SH-SY5Y (cell line): ENCODE measurements around the gene YARS1.

Source experiments
- GATA2 ChIP-seq: IDR thresholded peaks from 2 replicates; pipeline ENCODE4 v1.6.1; 2011; ENCODE audit warnings: mild to moderate bottlenecking, low read depth, low read length
- GATA3 ChIP-seq: IDR thresholded peaks from 2 replicates; pipeline ENCODE4 v1.6.1; 2011; ENCODE audit warnings: low read depth, mild to moderate bottlenecking, low read length, moderate library complexity

DNA sequence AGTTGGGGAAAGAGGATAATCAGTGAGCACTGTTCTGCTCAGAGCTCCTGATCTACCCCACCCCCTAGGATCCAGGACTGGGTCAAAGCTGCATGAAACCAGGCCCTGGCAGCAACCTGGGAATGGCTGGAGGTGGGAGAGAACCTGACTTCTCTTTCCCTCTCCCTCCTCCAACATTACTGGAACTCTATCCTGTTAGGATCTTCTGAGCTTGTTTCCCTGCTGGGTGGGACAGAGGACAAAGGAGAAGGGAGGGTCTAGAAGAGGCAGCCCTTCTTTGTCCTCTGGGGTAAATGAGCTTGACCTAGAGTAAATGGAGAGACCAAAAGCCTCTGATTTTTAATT lies 42.7 kb downstream of the YARS1 start:
- TF ChIP-seq GATA2, result no peak
- no peak for TF ChIP-seq GATA3
